PC-3 (cell line): ENCODE data around the gene PABPC5.

Experiments used
- EZH2 ChIP-seq: fragments of 300-600 bp; sonication (generic); IDR thresholded peaks from one replicate; pipeline ENCODE4 v1.6.1; 2017; ENCODE audit warnings: antibody characterized with exemption, mild to moderate bottlenecking, low read length; ENCODE audit not compliant: unreplicated experiment
- TF ChIP-seq, protein P1 (sequence below): fragments of 300-600 bp; sonication (generic); conservative IDR thresholded peaks from 2 replicates; pipeline ENCODE4 v1.5.1; 2017; ENCODE audit warnings: antibody characterized with exemption, low read depth, mild to moderate bottlenecking, low read length

- TF ChIP-seq, protein P1, sequence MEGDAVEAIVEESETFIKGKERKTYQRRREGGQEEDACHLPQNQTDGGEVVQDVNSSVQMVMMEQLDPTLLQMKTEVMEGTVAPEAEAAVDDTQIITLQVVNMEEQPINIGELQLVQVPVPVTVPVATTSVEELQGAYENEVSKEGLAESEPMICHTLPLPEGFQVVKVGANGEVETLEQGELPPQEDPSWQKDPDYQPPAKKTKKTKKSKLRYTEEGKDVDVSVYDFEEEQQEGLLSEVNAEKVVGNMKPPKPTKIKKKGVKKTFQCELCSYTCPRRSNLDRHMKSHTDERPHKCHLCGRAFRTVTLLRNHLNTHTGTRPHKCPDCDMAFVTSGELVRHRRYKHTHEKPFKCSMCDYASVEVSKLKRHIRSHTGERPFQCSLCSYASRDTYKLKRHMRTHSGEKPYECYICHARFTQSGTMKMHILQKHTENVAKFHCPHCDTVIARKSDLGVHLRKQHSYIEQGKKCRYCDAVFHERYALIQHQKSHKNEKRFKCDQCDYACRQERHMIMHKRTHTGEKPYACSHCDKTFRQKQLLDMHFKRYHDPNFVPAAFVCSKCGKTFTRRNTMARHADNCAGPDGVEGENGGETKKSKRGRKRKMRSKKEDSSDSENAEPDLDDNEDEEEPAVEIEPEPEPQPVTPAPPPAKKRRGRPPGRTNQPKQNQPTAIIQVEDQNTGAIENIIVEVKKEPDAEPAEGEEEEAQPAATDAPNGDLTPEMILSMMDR, result no peak
- TF ChIP-seq EZH2, result no peak
Measured at GRCh38 chrX:91434351-91435168, at the start of gene PABPC5.
